Thymus (tissue), 11 donors: ENCODE results near the gene ST7. TPM values are rescaled to one million over a fixed set of nuclear protein-coding genes. Genes with fewer than 3 reads are reported as not detected.

Source experiments
- DNase-seq, 9 donors: peaks; one replicate each; pipeline ENCODE4 v3.0.0-alpha.2; 2013; ENCODE audit warnings: low spot score in 9 of 9, low read depth in 6 of 9, missing footprints in 1 of 9
- H3K27ac ChIP-seq, 2 donors: one replicate each; pipeline ENCODE4 v1.5.1; 2013; ENCODE audit warnings: control low read depth in 1 of 2, low read depth in 1 of 2, low read length in 1 of 2, mild to moderate bottlenecking in 1 of 2, moderate library complexity in 1 of 2
- H3K27me3 ChIP-seq, 2 donors: one replicate each; pipeline ENCODE4 v1.5.1; 2013; ENCODE audit warnings: low read length in 1 of 2; ENCODE audit not compliant: control insufficient read depth in 2 of 2, insufficient read depth in 1 of 2
- H3K36me3 ChIP-seq, 2 donors: one replicate each; pipeline ENCODE4 v1.5.1; 2013; ENCODE audit warnings: low read length in 1 of 2, mild to moderate bottlenecking in 1 of 2, moderate library complexity in 1 of 2; ENCODE audit not compliant: control insufficient read depth in 2 of 2, insufficient read depth in 2 of 2
- H3K4me1 ChIP-seq, 2 donors: one replicate each; pipeline ENCODE4 v1.5.1; 2013; ENCODE audit warnings: low read length in 2 of 2; ENCODE audit not compliant: control insufficient read depth in 2 of 2, insufficient read depth in 2 of 2
- H3K4me3 ChIP-seq, 2 donors: one replicate each; pipeline ENCODE4 v1.5.1; 2013; ENCODE audit warnings: low read length in 2 of 2, control low read depth in 1 of 2, mild to moderate bottlenecking in 1 of 2
- H3K9me3 ChIP-seq, 2 donors: one replicate each; pipeline ENCODE4 v1.5.1; 2013; ENCODE audit warnings: low read length in 1 of 2, mild to moderate bottlenecking in 1 of 2; ENCODE audit not compliant: control insufficient read depth in 2 of 2, insufficient read depth in 1 of 2
- WGBS: extraction: QIAGEN DNeasy Blood & Tissue Kit; methylation state at CpG from one replicate; pipeline ENCODE4 v1.1.7; 2013; 5-methylcytosine and 5-hydroxymethylcytosine counted together
- polyA plus RNA-seq: library from polyadenylated mRNA; stranded (reverse); fragments of 200-250 nt; gene quantifications from one replicate; pipeline ENCODE4 v1.2.3, GENCODE V29; 2013
- total RNA-seq: library from RNA; stranded (reverse); fragments of 120-200 nt; gene quantifications from one replicate; pipeline ENCODE4 v1.2.4, GENCODE V29; 2013
- donor health status: healthy.

ST7 gene
- total and polyA plus RNA-seq, 2 donors = 9.3 to 11.5 TPM

DNA sequence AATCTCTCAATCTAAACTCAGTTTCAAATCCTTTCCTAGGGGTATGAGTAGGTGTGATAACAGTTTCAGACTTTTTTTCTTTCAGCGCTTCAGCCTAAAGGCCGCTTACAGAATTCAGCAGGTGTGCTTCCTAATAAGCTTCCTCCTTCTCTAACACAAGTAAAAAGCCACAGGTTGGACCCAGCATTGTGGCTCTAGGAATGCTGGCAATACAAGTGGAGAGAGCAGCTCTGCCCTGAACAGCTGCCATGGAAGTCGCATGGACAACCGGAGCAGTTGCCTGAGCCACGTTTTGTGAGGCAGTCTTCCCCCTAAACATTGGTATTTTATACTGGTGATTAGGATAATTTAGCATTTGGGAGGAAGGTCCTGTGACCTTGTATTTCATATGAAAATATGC lies 83.5 kb downstream of the ST7 start:
- no peaks in the 10 kb centered on the region for H3K4me1 ChIP-seq
- H3K27me3 ChIP-seq = no peaks in the 10 kb centered on the region
- no peak overlapping the region for H3K4me3 ChIP-seq
- DNase-seq = no peak
- no peak overlapping the region for H3K27ac ChIP-seq
- WGBS = 98% methylated on average over 5 of the region's 5 CpGs
- no peaks in the 10 kb centered on the region for H3K9me3 ChIP-seq
- H3K36me3 ChIP-seq = no peaks in the 10 kb centered on the region

- no peaks in the 10 kb centered on the region for H3K36me3 ChIP-seq
- no peaks in the 10 kb centered on the region for H3K9me3 ChIP-seq
- no peaks in the 10 kb centered on the region for H3K4me1 ChIP-seq
- H3K27me3 ChIP-seq = no peaks in the 10 kb centered on the region
- WGBS = 90% methylated on average over 2 of the region's 2 CpGs
- no peak overlapping the region for H3K4me3 ChIP-seq
- no peak for DNase-seq
- H3K27ac ChIP-seq = no peak overlapping the region
Observed at GRCh38 chr7:117038408-117038807, 85.1 kb downstream of the ST7 start.

- 92% methylated on average over 2 of the region's 2 CpGs for WGBS
- Histone ChIP-seq H3K4me3 (no peak overlapping the region), H3K27ac (no peak overlapping the region), H3K27me3 (peaks cover 0 to 9% of the 10 kb centered on the region in 2 donors), H3K4me1 (no peaks in the 10 kb centered on the region), H3K36me3 (no peaks in the 10 kb centered on the region), H3K9me3 (no peaks in the 10 kb centered on the region)
- DNase-seq = no peak
Observed at GRCh38 chr7:117041007-117041406, 87.7 kb downstream of the ST7 start.

GRCh38 chr7:117041822-117042221 lies 88.5 kb downstream of the ST7 start:
- WGBS = 94% methylated on average over 3 of the region's 3 CpGs
- Histone ChIP-seq H3K4me1 (no peaks in the 10 kb centered on the region), H3K9me3 (no peaks in the 10 kb centered on the region), H3K27ac (no peak overlapping the region), H3K36me3 (no peaks in the 10 kb centered on the region), H3K27me3 (peaks cover 0 to 13% of the 10 kb centered on the region in 2 donors), H3K4me3 (no peak overlapping the region)
- DNase-seq = no peak

DNA sequence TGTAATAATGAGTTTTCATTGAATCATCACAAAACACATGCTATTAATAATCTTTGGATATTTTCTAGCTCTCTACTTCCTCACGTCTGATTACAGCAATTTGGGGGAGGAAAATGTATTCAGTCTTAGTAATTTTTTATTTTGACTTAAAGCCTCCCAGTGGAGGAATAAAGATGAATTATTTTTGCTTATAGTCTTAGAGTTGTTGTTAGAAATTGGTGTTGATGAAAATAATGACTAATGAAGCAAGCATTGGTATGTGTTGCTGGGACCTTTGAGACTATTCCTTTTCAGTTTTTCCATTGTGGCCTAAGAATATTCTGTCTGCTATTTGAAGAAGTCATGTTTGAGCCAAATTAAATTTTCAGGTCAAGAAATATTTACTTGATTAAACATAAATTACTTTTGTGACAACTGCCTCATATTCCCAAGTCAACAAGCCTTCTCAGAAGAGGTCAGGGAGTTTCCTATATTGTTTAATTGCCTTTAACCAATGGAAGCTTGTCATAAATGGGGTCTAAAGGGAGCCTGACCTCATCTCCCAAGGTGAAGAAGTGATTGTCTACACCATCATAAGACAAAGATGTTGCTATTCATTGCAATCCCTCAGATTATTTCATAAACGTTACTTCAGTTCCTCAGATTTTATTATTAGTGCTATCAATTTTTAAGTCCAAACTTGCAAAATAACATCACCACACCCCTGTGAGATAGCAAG lies 90.0 kb downstream of the ST7 start:
- DNase-seq = no peak
- no peak overlapping the region for H3K27ac ChIP-seq
- H3K4me3 ChIP-seq = no peak overlapping the region
- WGBS = 93% methylated on average over 2 of the region's 2 CpGs
- peaks cover 0 to 13% of the 10 kb centered on the region in 2 donors for H3K27me3 ChIP-seq
- no peaks in the 10 kb centered on the region for H3K36me3 ChIP-seq
- H3K9me3 ChIP-seq = no peaks in the 10 kb centered on the region
- no peaks in the 10 kb centered on the region for H3K4me1 ChIP-seq

DNA sequence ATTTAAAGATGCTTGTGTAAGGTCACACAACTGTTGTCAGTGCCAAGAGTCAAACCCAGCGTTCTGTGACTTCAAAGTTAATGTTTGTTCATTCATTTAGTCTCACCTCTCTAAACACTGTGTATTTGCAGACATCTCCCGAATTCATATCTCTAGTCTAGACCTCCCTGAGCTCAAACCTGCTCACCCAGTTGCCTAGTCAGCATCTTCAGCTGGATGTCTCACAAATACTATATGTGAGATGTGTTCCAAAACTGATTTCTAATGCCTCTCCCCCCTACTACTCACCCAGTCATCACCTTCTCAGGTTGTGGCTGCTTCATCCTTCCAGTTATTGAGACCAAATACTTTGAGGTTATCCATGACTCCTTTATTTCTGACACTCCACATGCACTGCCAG lies 91.4 kb downstream of the ST7 start:
- Histone ChIP-seq H3K36me3 (no peaks in the 10 kb centered on the region), H3K27ac (no peak overlapping the region), H3K27me3 (peaks cover 0 to 13% of the 10 kb centered on the region in 2 donors), H3K9me3 (no peaks in the 10 kb centered on the region), H3K4me3 (no peak overlapping the region), H3K4me1 (peaks cover 10 to 12% of the 10 kb centered on the region in 2 donors)
- WGBS = 98% methylated on average over 2 of the region's 2 CpGs
- DNase-seq = no peak

DNA sequence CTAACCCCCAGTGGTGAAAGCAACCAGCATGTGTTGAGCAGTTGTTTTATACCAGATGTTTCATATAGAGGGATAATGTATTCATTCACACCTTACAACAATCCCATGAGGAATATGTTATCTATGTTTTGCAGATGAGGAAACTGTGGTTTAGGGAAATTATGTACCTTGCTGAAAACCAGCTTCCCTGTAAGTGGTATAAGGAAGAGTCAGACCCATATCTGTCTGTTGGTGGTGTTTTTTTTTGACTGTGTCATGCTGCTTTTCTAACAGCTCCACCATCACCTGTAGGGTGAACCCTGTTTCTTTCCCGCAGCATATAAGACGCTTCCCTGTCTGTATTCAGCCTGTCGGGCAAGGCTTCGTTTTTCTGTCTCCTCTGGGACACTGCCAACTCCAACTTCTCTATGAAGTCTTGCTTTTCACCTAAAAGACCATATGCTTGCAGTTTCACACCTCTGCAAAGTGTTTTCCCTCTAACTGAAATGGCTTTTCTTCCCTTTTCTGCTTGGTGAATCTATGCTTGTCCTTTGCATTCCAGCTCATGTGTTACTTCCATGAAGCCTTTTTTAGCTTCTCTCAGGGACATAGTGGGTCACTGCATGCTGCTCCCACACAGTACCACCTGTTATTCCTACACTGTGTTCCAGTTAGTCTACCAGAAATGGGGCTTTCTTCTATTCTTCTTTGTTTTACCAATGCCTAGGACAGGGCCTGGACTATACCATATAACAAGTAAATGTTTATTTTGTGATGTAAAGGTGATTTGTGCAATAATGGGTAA lies 92.8 kb downstream of the ST7 start:
- no peaks in the 10 kb centered on the region for H3K36me3 ChIP-seq
- H3K9me3 ChIP-seq = no peaks in the 10 kb centered on the region
- H3K27ac ChIP-seq = no peak overlapping the region
- WGBS = 40% methylated on average over 4 of the region's 4 CpGs
- peak in 1 of 9 donors; percentile 14 for DNase-seq
- H3K4me3 ChIP-seq = no peak overlapping the region
- peaks cover 10 to 13% of the 10 kb centered on the region in 2 donors for H3K4me1 ChIP-seq
- peaks cover 2 to 17% of the 10 kb centered on the region in 2 donors for H3K27me3 ChIP-seq

DNA sequence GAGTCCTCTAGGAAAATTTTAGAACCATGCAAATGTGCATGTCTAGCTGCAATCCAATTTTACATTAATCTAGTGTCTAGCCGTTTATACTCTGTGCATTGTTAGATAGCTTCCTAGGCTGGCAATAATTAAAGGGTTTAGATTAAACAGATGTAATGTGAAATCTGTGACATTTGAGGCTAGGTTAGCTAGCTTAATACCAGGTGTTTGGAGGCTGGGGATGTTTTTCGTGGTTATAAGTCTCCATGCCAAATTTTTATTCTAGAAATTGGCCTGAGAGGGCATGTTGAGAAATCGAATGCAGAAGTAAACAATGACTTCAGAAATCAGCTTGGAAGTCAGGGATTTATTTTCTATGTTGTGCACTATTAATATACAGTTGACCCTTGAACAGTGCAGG lies 94.2 kb downstream of the ST7 start:
- WGBS = 55% methylated on average over 3 of the region's 3 CpGs
- H3K4me3 ChIP-seq = no peak overlapping the region
- H3K36me3 ChIP-seq = no peaks in the 10 kb centered on the region
- peaks cover 3 to 20% of the 10 kb centered on the region in 2 donors for H3K27me3 ChIP-seq
- no peaks in the 10 kb centered on the region for H3K9me3 ChIP-seq
- H3K27ac ChIP-seq = no peak overlapping the region
- peaks cover 10 to 13% of the 10 kb centered on the region in 2 donors for H3K4me1 ChIP-seq
- DNase-seq = no peak

- no peaks in the 10 kb centered on the region for H3K36me3 ChIP-seq
- no peak overlapping the region for H3K4me3 ChIP-seq
- H3K27ac ChIP-seq = no peak overlapping the region
- H3K27me3 ChIP-seq = peaks cover 3 to 22% of the 10 kb centered on the region in 2 donors
- WGBS = 39% methylated on average over 5 of the region's 5 CpGs
- H3K4me1 ChIP-seq = peaks cover 10 to 13% of the 10 kb centered on the region in 2 donors
- no peaks in the 10 kb centered on the region for H3K9me3 ChIP-seq
- peak in 3 of 9 donors; percentile 18 to 65 (median 32) for DNase-seq
Observed at GRCh38 chr7:117048114-117048866, 95.0 kb downstream of the ST7 start.
